NCI-H82 treated with DMSO at 0.1 percent for 48 hours (cell line): ENCODE results near the gene TMEM11.

Source experiments
- DNase-seq: peaks from one replicate; lab custom pipeline; 2025; ENCODE audit not compliant: unreplicated experiment; lab: John Stamatoyannopoulos, UW

The TMEM11 gene

GRCh38 chr17:21186399-21187187, 27.4 kb downstream of the TMEM11 start:
- DNase-seq, result no peak

GRCh38 chr17:21185061-21185460, 28.9 kb downstream of the TMEM11 start:
- no peak for DNase-seq

- no peak for DNase-seq
Measured at GRCh38 chr17:21184570-21184969, 29.4 kb downstream of the TMEM11 start.

GRCh38 chr17:21183468-21183867, 30.5 kb downstream of the TMEM11 start:
- no peak for DNase-seq

GRCh38 chr17:21177854-21178600, 35.9 kb downstream of the TMEM11 start:
- no peak for DNase-seq

GRCh38 chr17:21177401-21177800, 36.6 kb downstream of the TMEM11 start:
- DNase-seq, result no peak

GRCh38 chr17:21176773-21177395, 37.1 kb downstream of the TMEM11 start:
- no peak for DNase-seq

GRCh38 chr17:21174713-21175112, 39.2 kb downstream of the TMEM11 start:
- DNase-seq, result no peak

GRCh38 chr17:21174186-21174585, 39.8 kb downstream of the TMEM11 start:
- no peak for DNase-seq

- no peak for DNase-seq
Measured at GRCh38 chr17:21173543-21173942, 40.4 kb downstream of the TMEM11 start.

GRCh38 chr17:21172846-21173245, 41.1 kb downstream of the TMEM11 start:
- DNase-seq, result no peak

GRCh38 chr17:21171970-21172510, 41.9 kb downstream of the TMEM11 start:
- no peak for DNase-seq

- no peak for DNase-seq
Measured at GRCh38 chr17:21171309-21171922, 42.5 kb downstream of the TMEM11 start.

GRCh38 chr17:21170809-21171208, 43.2 kb downstream of the TMEM11 start:
- DNase-seq, result no peak

GRCh38 chr17:21169496-21169895, 44.5 kb downstream of the TMEM11 start:
- no peak for DNase-seq

GRCh38 chr17:21168555-21168865, 45.5 kb downstream of the TMEM11 start:
- DNase-seq, result no peak

GRCh38 chr17:21167303-21167702, 46.7 kb downstream of the TMEM11 start:
- no peak for DNase-seq

- no peak for DNase-seq
Measured at GRCh38 chr17:21166595-21167210, 47.3 kb downstream of the TMEM11 start.

GRCh38 chr17:21165922-21166594, 47.9 kb downstream of the TMEM11 start:
- no peak for DNase-seq

GRCh38 chr17:21164620-21165019, 49.3 kb downstream of the TMEM11 start:
- no peak for DNase-seq
